ENCODE measurements around the gene PFN3.

Gene PFN3

GRCh38 chr5:177403792-177404640 lies 3.6 kb upstream of the PFN3 start:
- no peak overlapping the region for H3K4me3 ChIP-seq (IDR thresholded peaks at IDR 0.05; ENCODE audit: insufficient read depth, low read depth, low read length)
- H3K9ac ChIP-seq = peak overlapping the region; percentile 62
- no peaks in the 10 kb centered on the region for H3K79me2 ChIP-seq (ENCODE audit: insufficient read depth, low read depth)
- H3K27me3 ChIP-seq (ENCODE audit: insufficient read depth, low read depth) = no peaks in the 10 kb centered on the region
- no peaks in the 10 kb centered on the region for H3K36me3 ChIP-seq (ENCODE audit: insufficient read depth)
- TF ChIP-seq CTCF (conservative IDR thresholded peaks at IDR 0.05; ENCODE audit: low read depth, low read length) = peak; percentile 39
- no peaks in the 10 kb centered on the region for H4K20me1 ChIP-seq (ENCODE audit: insufficient read depth)
- peak overlapping the region; percentile 52 for H3K27ac ChIP-seq
- H3K4me1 ChIP-seq (ENCODE audit: low read depth, poor library complexity, severe bottlenecking) = peaks cover 9% of the 10 kb centered on the region
- peak overlapping the region; percentile 91 for H3K4me2 ChIP-seq
- H2AFZ ChIP-seq (ENCODE audit: low read depth) = peak overlapping the region; percentile 78

DNA sequence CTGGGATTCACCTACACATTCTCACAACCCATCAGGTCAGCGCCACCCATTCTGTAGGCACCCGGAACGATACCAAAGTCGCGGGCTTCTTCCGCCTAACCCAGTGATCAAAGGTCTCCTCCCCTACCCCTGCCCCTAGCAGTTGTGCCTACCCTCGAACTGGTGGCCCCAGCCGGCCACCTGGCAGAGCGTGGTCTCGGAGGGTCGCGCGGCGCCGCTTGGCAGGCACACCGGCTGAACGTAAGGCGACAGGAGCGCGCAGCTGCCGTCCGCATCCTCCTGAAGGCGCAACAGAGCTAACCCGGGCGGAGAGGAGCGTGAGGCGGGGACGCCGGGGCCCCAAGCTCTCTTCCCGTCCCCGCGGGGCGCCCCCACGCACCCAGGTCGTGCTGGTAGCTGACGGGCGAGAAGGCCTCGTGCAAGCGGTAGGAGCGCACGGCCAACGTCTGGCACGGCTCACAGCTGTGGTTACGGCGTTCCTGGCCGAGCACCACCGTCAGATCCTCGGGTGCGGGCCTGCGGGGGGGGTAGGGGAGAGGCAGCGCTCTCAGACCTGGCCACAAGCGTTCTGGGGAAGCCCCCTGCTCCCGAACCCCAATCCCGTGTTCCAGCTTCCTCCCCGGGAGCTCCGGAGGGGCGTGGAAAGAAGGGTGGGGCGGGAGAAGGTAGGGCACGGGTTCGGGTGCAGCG lies 2.8 kb upstream of the PFN3 start:
- H3K4me2 ChIP-seq = peak overlapping the region; percentile 91
- peak overlapping the region; percentile 7; the same call in 1 of the 2 replicates for H3K27ac ChIP-seq
- H3K36me3 ChIP-seq (ENCODE audit: insufficient read depth) = no peaks in the 10 kb centered on the region
- no peak for TF ChIP-seq CTCF (conservative IDR thresholded peaks at IDR 0.05; ENCODE audit: low read depth, low read length)
- peaks cover 9% of the 10 kb centered on the region for H3K4me1 ChIP-seq (ENCODE audit: low read depth, poor library complexity, severe bottlenecking)
- H3K27me3 ChIP-seq (ENCODE audit: insufficient read depth, low read depth) = no peaks in the 10 kb centered on the region
- H3K79me2 ChIP-seq (ENCODE audit: insufficient read depth, low read depth) = no peaks in the 10 kb centered on the region
- H4K20me1 ChIP-seq (ENCODE audit: insufficient read depth) = no peaks in the 10 kb centered on the region
- peak overlapping the region; percentile 62; the same call in 1 of the 2 replicates for H3K9ac ChIP-seq
- no peak overlapping the region for H3K4me3 ChIP-seq (IDR thresholded peaks at IDR 0.05; ENCODE audit: insufficient read depth, low read depth, low read length)
- peak overlapping the region; percentile 78 for H2AFZ ChIP-seq (ENCODE audit: low read depth)

DNA sequence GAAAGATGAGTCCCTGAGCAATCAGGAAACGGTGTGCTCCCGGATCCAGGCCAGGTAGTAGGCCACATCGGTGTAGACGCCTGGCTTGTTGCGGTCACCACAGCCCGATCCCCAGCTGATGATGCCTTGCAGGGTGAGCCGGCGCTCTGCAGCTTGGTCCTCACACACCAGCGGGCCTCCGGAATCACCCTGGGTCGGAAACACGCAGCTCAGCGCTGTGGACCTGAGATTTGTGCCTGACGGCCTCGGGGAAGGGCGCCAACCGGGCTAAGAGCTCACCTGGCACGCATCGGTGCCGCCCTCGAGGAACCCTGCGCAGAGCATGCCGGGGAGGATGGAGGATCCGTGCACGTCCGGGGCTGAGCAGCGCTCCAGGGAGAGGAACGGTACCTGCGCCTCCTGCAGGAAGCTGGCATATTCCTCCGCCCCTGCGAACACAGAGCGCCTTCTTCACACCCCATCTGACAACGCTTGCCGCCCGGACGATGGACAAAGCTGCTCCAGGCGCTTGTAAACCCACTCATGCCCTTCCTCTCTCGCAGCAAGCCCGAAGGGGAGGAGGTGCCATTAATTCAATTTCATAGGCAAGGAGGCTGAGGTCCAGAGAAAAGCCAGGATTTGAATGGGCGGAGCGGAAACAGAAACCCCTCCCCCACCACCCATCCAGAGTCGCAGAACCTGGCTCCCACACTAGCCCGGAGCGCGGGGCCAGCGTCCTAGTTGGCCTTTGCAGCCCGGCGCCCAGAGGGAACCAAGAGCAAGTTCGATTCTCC lies 2.0 kb upstream of the PFN3 start:
- H3K27ac ChIP-seq = no peak overlapping the region
- H3K9ac ChIP-seq = no peak overlapping the region; the same call in 1 of the 2 replicates
- H2AFZ ChIP-seq (ENCODE audit: low read depth) = peak overlapping the region; percentile 78; the same call in 1 of the 2 replicates

More for the DNA sequence above, 2.0 kb upstream of the PFN3 start:
- Histone ChIP-seq H3K4me2 (peak overlapping the region; percentile 91), H4K20me1 (ENCODE audit: insufficient read depth) (no peaks in the 10 kb centered on the region), H3K36me3 (ENCODE audit: insufficient read depth) (no peaks in the 10 kb centered on the region), H3K79me2 (ENCODE audit: insufficient read depth, low read depth) (no peaks in the 10 kb centered on the region), H3K4me1 (ENCODE audit: low read depth, poor library complexity, severe bottlenecking) (peaks cover 9% of the 10 kb centered on the region), H3K27me3 (ENCODE audit: insufficient read depth, low read depth) (no peaks in the 10 kb centered on the region), H3K4me3 (IDR thresholded peaks at IDR 0.05; ENCODE audit: insufficient read depth, low read depth, low read length) (no peak overlapping the region)
- TF ChIP-seq CTCF (conservative IDR thresholded peaks at IDR 0.05; ENCODE audit: low read depth, low read length) = peak; percentile 18; the same call in 1 of the 2 replicates
